CD4-positive, alpha-beta T cell treated with Interferon gamma for 1 hour (primary cell): ENCODE measurements around the gene TPCN1.

Experiments
- DNase-seq: peaks from one replicate; pipeline ENCODE4 v3.0.0-alpha.2; 2020

Gene TPCN1

DNA sequence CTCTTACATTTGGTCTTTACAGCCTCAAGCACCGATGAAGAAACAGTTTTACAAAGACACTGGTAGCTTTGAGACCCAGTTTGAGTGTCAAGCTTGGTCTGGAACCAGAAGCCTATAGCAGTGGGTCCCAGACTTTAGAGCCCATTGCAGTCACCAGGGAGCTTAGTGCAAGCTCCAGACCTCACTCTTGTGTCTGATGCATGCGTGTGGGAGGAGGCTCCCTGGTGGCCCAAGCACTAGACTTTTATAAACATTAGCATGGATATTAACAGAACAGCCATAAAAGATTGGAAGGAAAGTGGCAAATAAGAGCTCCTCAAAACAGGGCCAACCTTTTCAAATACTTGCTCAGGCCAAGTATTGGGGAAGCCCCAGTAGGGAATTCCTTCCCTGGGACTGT is 68.1 kb downstream of the TPCN1 start:
- no peak for DNase-seq

- DNase-seq, result no peak
Measured at GRCh38 chr12:113290506-113290905, 69.2 kb downstream of the TPCN1 start.

DNA sequence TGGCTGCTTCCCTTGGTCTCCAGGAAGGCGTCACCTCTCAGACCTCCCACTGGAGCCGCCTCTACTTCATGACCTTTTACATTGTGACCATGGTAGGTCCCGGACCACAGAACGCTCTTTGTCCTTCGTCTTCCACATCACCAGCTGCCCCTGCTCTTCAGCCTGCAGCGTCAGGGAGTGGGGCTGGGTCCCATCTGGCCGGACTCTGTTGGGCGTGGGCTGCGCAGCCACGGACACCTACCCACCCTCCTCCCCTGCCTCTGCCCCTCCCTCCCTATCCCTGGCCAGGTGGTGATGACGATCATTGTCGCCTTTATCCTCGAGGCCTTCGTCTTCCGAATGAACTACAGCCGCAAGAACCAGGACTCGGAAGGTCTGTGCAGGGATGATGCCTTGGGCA is 70.3 kb downstream of the TPCN1 start:
- DNase-seq, result no peak

GRCh38 chr12:113292091-113292490 is 70.8 kb downstream of the TPCN1 start:
- DNase-seq, result no peak

GRCh38 chr12:113292547-113292946 is 71.3 kb downstream of the TPCN1 start:
- no peak for DNase-seq

GRCh38 chr12:113293100-113293499 is 71.8 kb downstream of the TPCN1 start:
- no peak for DNase-seq

DNA sequence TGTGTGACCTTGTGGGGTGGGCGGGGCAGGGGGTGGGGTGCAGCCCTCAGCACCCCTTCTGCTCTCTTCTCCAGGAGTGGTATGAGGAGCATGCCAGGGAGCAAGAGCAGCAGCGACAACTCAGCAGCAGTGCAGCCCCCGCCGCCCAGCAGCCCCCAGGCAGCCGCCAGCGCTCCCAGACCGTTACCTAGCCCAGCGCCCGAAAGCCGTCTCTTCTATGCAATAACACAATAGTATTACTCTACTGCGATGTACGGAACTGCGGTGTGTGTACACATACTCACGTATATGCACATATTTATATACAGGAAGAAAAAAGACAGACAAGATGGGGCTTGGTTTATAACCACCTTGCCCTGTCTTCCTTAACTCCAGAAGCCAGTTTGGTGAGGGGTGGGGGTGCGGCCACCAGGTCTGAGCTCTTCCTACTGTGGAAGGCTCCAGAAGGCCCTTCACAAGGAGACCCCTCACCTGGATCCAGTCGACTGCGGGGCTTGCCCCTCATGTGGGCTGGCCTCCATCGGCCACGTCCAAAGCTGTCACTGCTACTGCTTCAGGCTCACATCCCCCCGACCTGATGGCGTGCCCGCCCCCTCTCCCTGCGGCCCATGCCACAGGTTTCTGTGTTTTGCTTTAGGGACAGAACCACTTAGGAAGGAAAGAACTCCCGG is 74.8 kb downstream of the TPCN1 start:
- DNase-seq, result no peak

GRCh38 chr12:113296557-113297213 is 75.4 kb downstream of the TPCN1 start:
- DNase-seq, result no peak

DNA sequence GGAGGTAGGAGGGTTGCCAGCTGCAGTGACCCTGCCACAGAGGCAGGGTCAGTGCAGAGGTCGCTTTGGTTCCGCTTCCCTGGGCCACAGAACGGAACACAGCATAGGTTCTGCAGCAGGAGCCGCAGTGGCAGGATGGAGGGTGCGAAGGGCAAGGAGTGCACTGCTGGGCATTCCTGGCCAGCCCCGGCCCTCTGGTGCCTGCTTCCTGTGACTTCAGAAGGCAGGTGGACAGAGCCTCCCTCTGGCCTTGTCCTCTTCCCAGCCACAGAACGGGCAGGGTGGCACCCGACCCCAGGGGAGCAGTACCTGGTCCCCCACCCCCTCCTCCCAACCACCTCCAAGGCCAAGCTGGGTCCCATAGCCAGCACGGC is 75.9 kb downstream of the TPCN1 start:
- no peak for DNase-seq

GRCh38 chr12:113297621-113298471 is 76.6 kb downstream of the TPCN1 start:
- DNase-seq, result no peak

- DNase-seq, result no peak
Measured at GRCh38 chr12:113298472-113298817, 77.2 kb downstream of the TPCN1 start.

GRCh38 chr12:113298861-113299545 is 77.7 kb downstream of the TPCN1 start:
- no peak for DNase-seq

GRCh38 chr12:113299619-113300237 is 78.5 kb downstream of the TPCN1 start:
- no peak for DNase-seq

DNA sequence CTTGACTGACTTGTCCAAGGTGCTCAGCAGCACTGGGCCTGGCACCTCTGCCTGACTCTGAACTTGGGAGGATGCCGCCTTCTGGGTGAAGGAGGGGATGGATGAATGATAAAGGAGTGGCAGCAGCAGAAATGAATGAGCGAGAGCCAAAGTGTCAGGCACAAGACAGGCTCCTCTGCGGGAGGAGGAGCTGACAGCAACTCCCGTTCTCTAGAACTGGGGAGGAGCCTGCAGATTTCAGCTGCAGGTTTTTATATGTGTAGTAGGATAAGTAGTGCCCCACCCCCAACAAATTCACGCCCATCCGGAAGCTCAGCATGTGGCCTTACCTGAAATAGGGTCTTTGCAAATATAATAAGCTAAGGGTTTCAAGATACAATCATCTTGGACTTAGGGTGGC is 80.5 kb downstream of the TPCN1 start:
- no peak for DNase-seq

DNA sequence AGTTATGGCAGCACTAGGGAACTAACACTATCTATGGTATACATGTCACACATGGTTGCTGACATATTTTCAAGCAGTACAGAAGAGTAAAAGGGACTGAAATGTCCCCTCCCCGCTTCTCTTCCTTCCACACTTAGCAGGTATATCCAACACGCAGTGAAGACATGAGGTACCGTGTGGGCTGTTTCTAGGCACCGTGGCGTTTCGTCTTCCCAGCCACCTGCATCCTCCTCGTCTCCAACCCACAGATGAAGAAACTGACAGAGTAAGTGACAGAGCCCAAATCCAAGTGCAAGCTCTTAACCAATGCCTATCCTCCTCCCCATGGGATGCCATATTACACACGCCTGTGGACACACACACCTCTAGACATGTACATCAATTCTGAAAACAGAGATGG is 81.2 kb downstream of the TPCN1 start:
- DNase-seq, result no peak

DNA sequence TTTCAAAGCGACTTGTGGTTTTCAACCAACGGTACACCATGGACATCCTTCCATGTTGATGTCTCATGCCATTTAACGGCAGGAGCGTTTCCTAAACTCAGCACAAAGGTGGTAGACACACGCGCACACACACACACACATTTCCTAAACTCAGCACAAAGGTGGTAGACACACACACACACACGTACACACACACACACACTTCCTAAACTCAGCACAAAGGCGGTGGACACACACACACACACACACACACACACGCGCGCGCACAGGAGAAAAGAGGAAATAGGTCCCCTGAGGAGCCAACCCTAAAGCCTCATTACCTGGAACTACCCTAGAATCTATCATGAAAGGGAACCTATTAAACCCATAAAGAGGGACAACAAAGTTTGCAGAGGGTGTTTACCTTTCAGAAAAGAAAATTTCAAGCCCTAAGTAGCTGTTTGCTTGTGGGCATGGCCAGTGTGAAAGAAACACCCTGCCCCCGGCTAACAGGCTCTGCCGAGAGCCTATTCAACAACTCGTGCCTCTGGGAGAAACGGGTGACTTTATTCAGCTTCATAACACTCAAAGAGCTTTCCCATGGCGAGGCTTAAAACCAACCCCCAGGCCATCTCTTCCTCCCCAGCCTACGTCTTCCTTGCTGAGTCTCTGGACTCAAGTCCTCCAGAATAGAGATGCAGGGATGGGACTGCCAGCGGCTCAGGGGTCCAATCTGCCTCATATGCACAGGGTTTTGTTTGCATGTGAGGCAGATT is 81.8 kb downstream of the TPCN1 start:
- peak; percentile 47 for DNase-seq

- DNase-seq, result no peak
Measured at GRCh38 chr12:113305281-113305856, 84.1 kb downstream of the TPCN1 start.

DNA sequence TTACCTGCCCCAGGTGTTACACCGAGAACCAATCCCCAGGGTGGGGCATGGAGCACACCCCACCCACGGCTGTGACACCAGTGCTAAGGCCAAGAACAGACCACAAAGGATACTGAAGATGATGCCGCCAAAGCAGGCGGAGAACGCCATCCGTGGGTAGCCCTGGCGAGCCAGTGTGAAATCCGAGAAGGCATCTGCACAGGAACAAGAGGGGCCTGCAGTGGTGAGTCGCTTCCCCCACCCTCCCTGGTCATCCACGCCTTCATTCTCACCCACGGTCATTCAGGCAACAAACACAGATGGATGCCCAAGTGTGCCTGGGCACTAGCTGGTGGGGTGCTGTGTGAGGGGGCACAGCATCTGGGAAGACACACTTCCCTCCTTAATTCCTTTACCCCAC is 85.1 kb downstream of the TPCN1 start:
- no peak for DNase-seq

GRCh38 chr12:113310489-113310888 is 89.2 kb downstream of the TPCN1 start:
- DNase-seq, result no peak

DNA sequence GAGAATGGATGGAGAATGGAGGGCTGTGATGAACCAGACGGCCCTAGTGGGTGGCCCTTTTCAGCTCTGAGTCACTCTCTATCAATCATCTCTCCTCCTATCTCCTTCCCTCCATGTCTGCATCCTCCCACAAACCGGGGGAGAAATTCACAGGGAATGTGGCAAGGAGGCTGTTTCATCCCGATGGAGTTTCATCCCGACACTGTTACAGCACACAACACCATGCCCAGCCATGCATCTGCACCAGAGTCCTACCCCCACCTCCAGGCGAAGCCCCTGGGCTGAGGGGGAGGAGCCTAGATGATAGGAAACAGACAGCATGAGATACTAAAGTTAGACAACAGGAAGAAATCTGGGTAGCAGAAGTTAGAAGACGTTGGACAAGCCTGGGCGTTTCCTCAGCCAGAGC is 92.9 kb downstream of the TPCN1 start:
- no peak for DNase-seq

GRCh38 chr12:113315358-113315757 is 94.1 kb downstream of the TPCN1 start:
- no peak for DNase-seq

DNA sequence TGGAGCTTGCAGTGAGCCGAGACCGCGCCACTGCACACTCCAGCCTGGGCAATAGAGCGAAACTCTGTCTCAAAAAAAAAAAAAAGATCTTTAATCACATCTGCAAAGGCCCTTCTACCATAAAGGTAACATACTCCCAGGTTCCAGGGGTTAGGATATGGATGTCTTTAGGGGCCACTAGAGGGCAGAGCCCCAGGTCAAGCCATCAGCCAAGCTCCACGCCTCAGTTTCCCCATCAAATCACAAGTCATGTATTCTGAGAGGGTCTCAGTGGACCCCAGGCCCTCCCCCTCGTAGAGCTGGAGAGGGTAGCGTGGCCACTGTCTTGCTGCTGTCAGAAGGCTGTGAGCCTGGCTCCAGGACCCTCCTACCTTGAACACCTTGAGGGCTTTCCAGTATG is 94.9 kb downstream of the TPCN1 start:
- no peak for DNase-seq
